ENCODE data around the gene ANKRD52. TPM values are rescaled to one million over a fixed set of nuclear protein-coding genes. Genes with fewer than 3 reads are reported as not detected.

ANKRD52 gene
- total and polyA plus RNA-seq, 2 of the 8 experiments (the other 6 are each of a cell fraction or from before 2014, with no cell fraction given) = 14.0 to 36.3 TPM

DNA sequence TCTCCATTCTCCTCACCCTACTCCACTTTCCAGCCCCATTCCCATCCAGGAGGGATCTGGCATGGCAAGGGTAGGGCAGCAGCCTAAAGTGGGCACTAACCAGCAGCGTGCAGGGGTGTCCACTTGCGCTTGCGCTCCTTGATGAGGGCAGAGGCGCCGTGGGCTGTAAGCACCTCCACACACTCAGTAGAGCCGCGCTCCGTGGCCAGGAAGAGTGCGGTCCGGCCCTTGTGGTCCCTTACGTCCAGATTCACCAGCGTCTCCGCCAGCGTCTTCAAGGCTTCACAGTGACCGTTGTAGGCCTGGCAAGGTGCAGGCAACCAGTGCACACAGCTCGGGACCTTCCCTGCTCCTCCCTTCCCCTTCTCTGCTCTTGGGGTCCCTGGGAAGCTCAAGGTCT is 10.3 kb downstream of the ANKRD52 start:
- DNase-seq (ENCODE audit: low read depth in 1 of 2, low spot score in 2 of 2) (no peak), FAIRE-seq (no peak)
- H3K79me1 ChIP-seq (ENCODE audit: low read depth, low read length) = no peaks in the 10 kb centered on the region
- no peak overlapping the region for H2AK5ac ChIP-seq (ENCODE audit: low read depth, low read length)
- H3K18ac ChIP-seq (ENCODE audit: extremely low read depth, low read length) = no peak overlapping the region
- ChIA-PET POLR2A (ENCODE audit: partially characterized antibody) (interaction anchor here (0.5 to 5.6 kb wide), 16 partner anchors 9 to 168 kb away, joined by 3 to 26 read pairs (median 5); partner anchors contain the start of genes ANKRD52, COQ10A, ERBB3 and PA2G4), CTCF (ENCODE audit: partially characterized antibody) (interaction anchor here (0.7 to 4.5 kb wide), 12 partner anchors 9 to 122 kb away, joined by 3 to 33 read pairs (median 4); partner anchors contain the start of genes ANKRD52, RNF41 and SMARCC2)
- H3K9me3 ChIP-seq (ENCODE audit: insufficient read depth in 2 of 2, low read depth in 1 of 2, low read length in 1 of 2) = no peaks in the 10 kb centered on the region
- no peaks in the 10 kb centered on the region for H3K79me2 ChIP-seq (ENCODE audit: control insufficient read depth in 1 of 2, insufficient read depth in 2 of 2, low read length in 2 of 2)
- peaks cover 0 to 6% of the 10 kb centered on the region in 2 experiments for H4K20me1 ChIP-seq (replicated peaks in 1 of 2; ENCODE audit: control insufficient read depth in 1 of 2, insufficient read depth in 2 of 2, low read length in 2 of 2)
- no peaks in the 10 kb centered on the region for H3K27me3 ChIP-seq (replicated peaks in 1 of 4; ENCODE audit: control insufficient read depth in 3 of 4, extremely low read depth in 1 of 4, insufficient read depth in 3 of 4, low read length in 3 of 4)
- H2BK20ac ChIP-seq (ENCODE audit: low read length) = no peak overlapping the region
- H3K4me2 ChIP-seq (ENCODE audit: insufficient read depth in 1 of 2, low read depth in 2 of 2, low read length in 2 of 2) = no peak overlapping the region
- no peak overlapping the region for H2BK5ac ChIP-seq (ENCODE audit: low read depth, low read length)
- H3K56ac ChIP-seq (replicated peaks; ENCODE audit: insufficient read length, low read depth, low read length) = no peak overlapping the region
- no peak overlapping the region for H4K8ac ChIP-seq (ENCODE audit: extremely low read depth, insufficient read depth, low read length)
- no peaks in the 10 kb centered on the region for H3K4me1 ChIP-seq (replicated peaks in 1 of 4; ENCODE audit: control insufficient read depth in 3 of 4, insufficient read depth in 4 of 4, low read length in 3 of 4)
- H4K91ac ChIP-seq (replicated peaks; ENCODE audit: insufficient read length, low read length) = no peak overlapping the region
- TF ChIP-seq CEBPB (IDR thresholded peaks at IDR 0.05; ENCODE audit: low read depth, low read length) (no peak), HDAC2 (IDR thresholded peaks at IDR 0.05; ENCODE audit: borderline replicate concordance in 1 of 2, low read depth in 2 of 2, low read length in 2 of 2) (no peak), CREB1 (IDR thresholded peaks at IDR 0.05) (no peak)
- no peak overlapping the region for H3K23ac ChIP-seq (ENCODE audit: insufficient read length)
- H2BK120ac ChIP-seq (replicated peaks; ENCODE audit: low read depth, low read length) = no peak overlapping the region
- 99% methylated on average over 16 of the region's 16 CpGs; no CpG with 5 or more reads in 1 of the 2 experiments for WGBS, 2 experiments (ENCODE audit: extremely low coverage in 1 of 2, insufficient coverage in 1 of 2, insufficient read length in 1 of 2, insufficient replicate concordance in 2 of 2, low coverage in 1 of 2, low lambda C conversion rate in 2 of 2, missing lambda C conversion rate in 1 of 2)
- H3K4ac ChIP-seq (replicated peaks; ENCODE audit: insufficient read length, low read depth, low read length) = no peak overlapping the region
- H2BK12ac ChIP-seq (ENCODE audit: low read depth, low read length) = no peak overlapping the region
- H3K9ac ChIP-seq (replicated peaks in 1 of 4; ENCODE audit: extremely low read depth in 1 of 4, low read depth in 3 of 4, low read length in 3 of 4) = no peak overlapping the region
- H3K14ac ChIP-seq (ENCODE audit: insufficient read length) = no peak overlapping the region
- no peak overlapping the region for H2AFZ ChIP-seq (ENCODE audit: low read length)
- H3K36me3 ChIP-seq (ENCODE audit: control insufficient read depth in 2 of 4, insufficient read depth in 4 of 4, low read length in 3 of 4) = peaks cover 36 to 77% (median 67%) of the 10 kb centered on the region in 4 experiments
- no peak overlapping the region for H3K27ac ChIP-seq (ENCODE audit: low read depth, low read length)
- H2BK15ac ChIP-seq (ENCODE audit: low read length) = no peak overlapping the region
- H3K4me3 ChIP-seq (ENCODE audit: extremely low read depth in 1 of 4, insufficient read depth in 2 of 4, low read depth in 3 of 4, low read length in 4 of 4) = no peak overlapping the region
- H3K23me2 ChIP-seq (ENCODE audit: low read depth, low read length) = no peaks in the 10 kb centered on the region
- H4K5ac ChIP-seq (ENCODE audit: insufficient read length, low read depth, low read length) = no peak overlapping the region

Measured in H1 (cell line).